Lower lobe of right lung (tissue), 2 donors: ENCODE data around the gene AANAT. TPM values are rescaled to one million over a fixed set of nuclear protein-coding genes. Genes with fewer than 3 reads are reported as not detected.

Experiments
- ATAC-seq, 2 donors: fragments of 200-7000 bp; cut with Tn5 transposase; one replicate each; pipeline ENCODE4 v1.9.1; 2020 to 2022; ENCODE audit warnings: mild to moderate bottlenecking in 2 of 2, moderate library complexity in 2 of 2
- DNase-seq: peaks from one replicate; pipeline ENCODE4 v3.0.0-alpha.2; 2020
- H3K27ac ChIP-seq: fragments of 200-600 bp; one replicate; pipeline ENCODE4 v1.8.0; 2022
- H3K27me3 ChIP-seq: fragments of 200-600 bp; one replicate; pipeline ENCODE4 v1.8.0; 2022; ENCODE audit warnings: low read depth
- H3K36me3 ChIP-seq: fragments of 200-600 bp; one replicate; pipeline ENCODE4 v1.8.0; 2022; ENCODE audit warnings: mild to moderate bottlenecking
- H3K4me1 ChIP-seq: fragments of 200-600 bp; one replicate; pipeline ENCODE4 v1.8.0; 2022
- H3K4me3 ChIP-seq: fragments of 200-600 bp; one replicate; pipeline ENCODE4 v1.8.0; 2022; ENCODE audit warnings: mild to moderate bottlenecking
- H3K9me3 ChIP-seq: fragments of 200-600 bp; one replicate; pipeline ENCODE4 v1.8.0; 2022
- CTCF ChIP-seq: fragments of 200-600 bp; IDR thresholded peaks from one replicate; pipeline ENCODE4 v1.8.0; 2022; ENCODE audit warnings: antibody characterized with exemption, mild to moderate bottlenecking
- intact Hi-C: fragments of 100-400 bp; cut with DNase I; formaldehyde crosslinking; loops from one replicate; pipeline ENCODE4 v1.11.0; 2022
- total RNA-seq: library from RNA; stranded (reverse); fragmentation: NEBNext Ultra II Directional; extraction: Animal tissue kit (Norgen Biotek cat#: 25700); gene quantifications from one replicate; pipeline ENCODE4 v1.2.1, GENCODE V29; 2021
- donor health status: DM: no; HTN: yes; CAD: no; lungs with severe emphysema.

The AANAT gene
- total RNA-seq, 1 donor from 2014 or later: not detected

GRCh38 chr17:76447931-76448652 lies 19.3 kb upstream of the AANAT start:
- no peak for DNase-seq
- H3K4me1 ChIP-seq: peaks cover 25% of the 10 kb centered on the region
- no peaks in the 10 kb centered on the region for H3K27me3 ChIP-seq
- H3K4me3 ChIP-seq: no peak overlapping the region
- H3K36me3 ChIP-seq: no peaks in the 10 kb centered on the region
- no peak for TF ChIP-seq CTCF
- ATAC-seq: no peak
- H3K9me3 ChIP-seq: no peaks in the 10 kb centered on the region
- intact Hi-C loops: no loop called here
- H3K27ac ChIP-seq: no peak overlapping the region

- no peak for TF ChIP-seq CTCF
- H3K4me3 ChIP-seq: no peak overlapping the region
- no peaks in the 10 kb centered on the region for H3K36me3 ChIP-seq
- H3K27me3 ChIP-seq: no peaks in the 10 kb centered on the region
- no peak for DNase-seq
- intact Hi-C loops: no loop called here
- H3K9me3 ChIP-seq: no peaks in the 10 kb centered on the region
- ATAC-seq: no peak
- H3K4me1 ChIP-seq: peaks cover 25% of the 10 kb centered on the region
- no peak overlapping the region for H3K27ac ChIP-seq
Measured at GRCh38 chr17:76449126-76449525, 18.3 kb upstream of the AANAT start.

- Histone ChIP-seq H3K9me3 (no peaks in the 10 kb centered on the region), H3K27me3 (no peaks in the 10 kb centered on the region), H3K36me3 (no peaks in the 10 kb centered on the region), H3K27ac (no peak overlapping the region), H3K4me3 (no peak overlapping the region), H3K4me1 (peaks cover 18% of the 10 kb centered on the region)
- DNase-seq: no peak
- intact Hi-C loops: no loop called here
- no peak for TF ChIP-seq CTCF
- ATAC-seq: no peak
Measured at GRCh38 chr17:76451506-76451905, 15.9 kb upstream of the AANAT start.

GRCh38 chr17:76452127-76452659 lies 15.2 kb upstream of the AANAT start:
- ATAC-seq (peak; percentile 71 to 73), DNase-seq (no peak)
- Histone ChIP-seq H3K27ac (peak overlapping the region; percentile 73), H3K4me1 (peaks cover 11% of the 10 kb centered on the region), H3K36me3 (no peaks in the 10 kb centered on the region), H3K27me3 (no peaks in the 10 kb centered on the region), H3K9me3 (no peaks in the 10 kb centered on the region), H3K4me3 (peak overlapping the region; percentile 96)
- TF ChIP-seq CTCF: no peak
- intact Hi-C loops: no loop called here

GRCh38 chr17:76452660-76453430 lies 14.6 kb upstream of the AANAT start, which contains the start of gene UBE2O:
UBE2O (minus strand) TSS chr17:76453152; CDS start chr17:76453141, 11 bp downstream.
- H3K9me3 ChIP-seq: no peaks in the 10 kb centered on the region
- H3K4me3 ChIP-seq: peak within 1 kb of the TSS; percentile 96
- DNase-seq (peak; percentile 93), ATAC-seq (peak; percentile 97 to 99)
- H3K4me1 ChIP-seq: peaks cover 9% of the 10 kb centered on the region
- peak; percentile 56 for TF ChIP-seq CTCF
- H3K36me3 ChIP-seq: no peaks in the 10 kb centered on the region
- H3K27ac ChIP-seq: peak within 1 kb of the TSS; percentile 73
- intact Hi-C loops: no loop called here
- no peaks in the 10 kb centered on the region for H3K27me3 ChIP-seq
